NCI-H524 (cell line): ENCODE results near the gene LAMA3.

Experiments
- DNase-seq, 2 experiments: peaks; one replicate each; lab custom pipeline; 2025; lab: John Stamatoyannopoulos, UW

The LAMA3 gene

DNA sequence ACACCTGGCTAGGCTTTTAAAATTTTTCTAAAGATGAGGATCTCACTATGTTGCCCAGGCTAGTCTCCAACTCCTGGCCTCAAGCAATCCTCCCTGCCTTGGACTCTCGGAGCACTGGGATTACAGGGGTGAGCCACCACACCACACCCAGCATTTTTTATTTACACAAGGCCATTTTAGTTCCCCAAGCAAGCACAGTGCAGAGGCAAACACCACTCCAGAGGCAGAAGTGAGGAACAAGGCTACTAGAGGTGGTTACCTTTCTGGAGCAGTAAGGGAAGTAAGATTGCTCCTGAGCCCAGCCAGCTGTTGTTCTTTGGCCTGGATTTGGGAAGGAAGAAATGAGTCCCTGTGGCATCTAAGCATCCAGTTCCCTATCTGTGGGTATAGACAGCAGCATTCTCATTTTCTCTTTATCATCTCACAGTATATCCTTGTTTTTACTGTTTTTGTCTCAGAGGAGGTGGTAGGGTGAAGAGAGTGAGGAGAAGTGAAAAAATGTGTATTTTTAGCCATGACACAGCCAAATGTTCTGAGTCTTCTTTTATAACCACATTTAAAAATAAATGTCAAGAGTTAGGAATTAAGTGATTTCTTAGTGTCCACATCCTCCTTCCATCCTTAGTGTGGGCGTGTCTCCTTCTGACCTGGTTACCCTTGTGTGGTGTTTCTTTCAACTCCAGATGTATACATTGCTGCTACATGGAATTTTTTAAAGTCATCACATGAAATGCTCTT lies 314.8 kb downstream of the LAMA3 start:
- DNase-seq, result no peak
